HG03280 (cell line): ENCODE data around the gene RNF103.
A peak's percentile ranks its signal among the peaks of the same experiment; 100 is the strongest.

Source experiments
- ATAC-seq: cut with Tn5 transposase; IDR thresholded peaks from one replicate; pipeline ENCODE4 v1.9.1; 2021; ENCODE audit warnings: mild to moderate bottlenecking, moderate library complexity; ENCODE audit not compliant: unreplicated experiment

RNF103 gene

GRCh38 chr2:86577817-86578456, 45.7 kb downstream of the RNF103 start:
- no peak for ATAC-seq

- no peak for ATAC-seq
Observed at GRCh38 chr2:86570059-86570458, 53.6 kb downstream of the RNF103 start.

- no peak for ATAC-seq
Observed at GRCh38 chr2:86566821-86567190, 56.9 kb downstream of the RNF103 start.

GRCh38 chr2:86566158-86566820, 57.4 kb downstream of the RNF103 start:
- no peak for ATAC-seq

GRCh38 chr2:86563650-86564061, 60.0 kb downstream of the RNF103 start:
- no peak for ATAC-seq

GRCh38 chr2:86562922-86563649, 60.6 kb downstream of the RNF103 start, which contains the start of gene CHMP3:
Gene CHMP3, minus strand, starts transcription at chr2:86563443. Its CDS starts 95 bp downstream, at chr2:86563348.
- peak; percentile 89 for ATAC-seq

GRCh38 chr2:86562485-86562921, 61.2 kb downstream of the RNF103 start:
- ATAC-seq: no peak

- no peak for ATAC-seq
Observed at GRCh38 chr2:86557836-86558235, 65.8 kb downstream of the RNF103 start.

GRCh38 chr2:86556508-86556907, 67.2 kb downstream of the RNF103 start:
- ATAC-seq: no peak
